ENCODE measurements around the gene MAP2.

Gene MAP2

GRCh38 chr2:209663139-209663538 is 239.3 kb downstream of the MAP2 start:
- no peak for FAIRE-seq

DNA sequence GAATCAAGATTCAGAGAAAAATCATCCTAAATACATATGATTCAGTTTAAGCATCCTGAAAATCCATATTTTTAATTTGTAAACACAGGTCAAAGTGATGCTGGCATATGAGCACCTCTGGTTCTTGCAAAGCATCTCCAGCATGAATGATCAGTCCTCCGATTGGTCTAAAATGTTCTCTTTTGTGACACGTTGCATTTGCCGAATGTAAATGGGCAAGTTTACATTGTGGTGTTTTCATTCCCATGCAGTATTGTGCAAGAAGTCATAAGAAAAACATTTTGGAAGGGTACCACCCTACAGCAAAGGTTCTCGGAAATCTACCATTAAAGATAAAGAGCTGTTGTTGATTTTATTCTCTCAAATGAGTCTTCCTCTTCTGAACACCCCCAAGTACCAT is 239.8 kb downstream of the MAP2 start:
- no peak for FAIRE-seq

- FAIRE-seq: no peak
Measured at GRCh38 chr2:209666296-209666695, 242.4 kb downstream of the MAP2 start.

DNA sequence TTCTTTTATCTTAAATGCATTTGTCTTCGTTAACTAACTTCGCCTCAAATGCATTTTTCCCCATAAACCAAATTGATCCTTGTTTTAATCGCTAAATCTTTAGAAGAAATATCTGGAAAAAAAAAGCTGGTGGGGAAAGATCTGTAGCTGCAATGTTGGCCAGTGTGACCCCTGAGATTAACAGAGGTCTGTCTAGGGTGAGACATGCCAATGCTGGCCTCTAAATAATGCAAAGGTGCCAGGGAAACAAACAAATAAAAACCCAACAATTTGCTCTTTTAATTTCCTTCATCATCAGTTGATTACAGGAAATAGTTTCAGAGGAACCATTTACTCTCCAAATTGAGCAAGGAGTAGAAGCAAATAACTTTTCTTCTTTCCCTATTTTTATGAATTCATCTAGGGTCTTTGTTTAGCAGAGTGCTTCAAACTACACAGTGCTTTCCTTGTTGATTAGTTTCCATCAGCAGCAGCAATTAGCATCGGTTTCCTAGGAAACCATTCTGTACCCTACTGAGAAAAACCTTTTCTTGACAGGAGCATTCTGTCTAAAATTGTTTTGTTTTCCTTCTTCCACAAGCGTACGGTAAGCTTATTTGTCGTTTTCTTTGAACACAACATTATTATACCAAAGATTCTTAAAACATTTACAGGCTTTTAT is 247.3 kb downstream of the MAP2 start:
- FAIRE-seq: no peak

GRCh38 chr2:209673811-209674210 is 250.0 kb downstream of the MAP2 start:
- FAIRE-seq: no peak

DNA sequence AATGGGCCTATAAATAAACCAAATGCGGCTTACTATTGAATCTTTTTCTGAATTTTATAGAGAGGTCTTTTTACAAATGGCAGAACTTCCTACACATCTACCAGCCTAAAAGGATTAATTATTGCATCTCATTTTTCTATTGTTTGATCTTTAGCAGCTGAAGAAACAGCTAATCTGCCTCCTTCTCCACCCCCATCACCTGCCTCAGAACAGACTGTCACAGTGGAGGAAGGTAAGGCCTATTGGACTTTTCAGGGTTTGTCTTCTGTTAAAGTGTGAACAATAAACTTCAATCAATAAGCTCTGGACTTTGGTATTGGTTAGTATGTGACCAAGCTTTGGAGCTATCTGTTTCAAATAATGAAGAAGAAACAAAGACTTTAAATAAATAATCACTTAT is 256.7 kb downstream of the MAP2 start:
- no peak for FAIRE-seq

DNA sequence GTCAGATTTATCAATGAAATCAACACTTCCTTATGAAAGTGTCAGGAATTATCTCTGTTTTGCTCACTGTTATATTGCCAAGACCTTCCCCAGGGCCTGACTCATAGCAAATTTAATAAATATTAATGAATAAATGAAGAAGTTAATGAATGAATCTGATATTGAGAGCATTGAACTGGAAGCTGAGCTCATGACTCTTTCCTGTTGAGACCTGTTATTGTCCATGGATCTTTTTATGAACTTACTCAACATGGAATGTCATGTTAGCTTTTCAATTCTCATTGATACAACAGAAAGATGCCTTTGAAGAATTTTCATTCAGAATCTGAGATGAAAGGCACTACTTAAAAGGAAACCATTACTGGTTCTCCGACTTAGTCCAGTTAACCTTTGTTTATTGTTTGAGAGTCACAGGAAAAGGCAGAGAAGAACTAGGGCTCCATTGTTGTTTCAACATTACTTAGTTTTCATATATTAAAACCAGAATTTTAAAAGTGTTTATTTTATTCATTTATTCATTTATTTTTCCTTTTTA is 257.4 kb downstream of the MAP2 start:
- FAIRE-seq: no peak

- no peak for FAIRE-seq
Measured at GRCh38 chr2:209682646-209683045, 258.8 kb downstream of the MAP2 start.

DNA sequence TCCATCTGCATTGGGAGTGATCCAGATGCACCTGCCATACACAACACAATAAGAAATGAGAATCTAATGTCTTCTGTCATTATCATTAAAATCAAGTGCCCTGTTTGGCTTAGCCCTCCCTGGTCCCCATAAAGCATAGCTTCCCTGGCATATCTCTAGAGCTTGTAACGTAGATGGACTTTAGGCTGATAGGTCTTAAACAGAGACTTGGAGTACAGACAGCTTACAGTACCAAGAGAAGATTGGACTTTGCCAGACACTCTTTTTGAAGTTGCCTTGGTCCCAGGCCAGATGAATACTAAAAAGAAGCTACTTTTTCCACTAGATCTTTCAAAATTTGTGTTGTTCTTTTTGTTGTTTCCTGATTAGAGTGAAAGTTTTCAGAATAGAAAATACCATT is 261.5 kb downstream of the MAP2 start:
- FAIRE-seq: no peak

GRCh38 chr2:209685963-209686362 is 262.1 kb downstream of the MAP2 start:
- FAIRE-seq: no peak

DNA sequence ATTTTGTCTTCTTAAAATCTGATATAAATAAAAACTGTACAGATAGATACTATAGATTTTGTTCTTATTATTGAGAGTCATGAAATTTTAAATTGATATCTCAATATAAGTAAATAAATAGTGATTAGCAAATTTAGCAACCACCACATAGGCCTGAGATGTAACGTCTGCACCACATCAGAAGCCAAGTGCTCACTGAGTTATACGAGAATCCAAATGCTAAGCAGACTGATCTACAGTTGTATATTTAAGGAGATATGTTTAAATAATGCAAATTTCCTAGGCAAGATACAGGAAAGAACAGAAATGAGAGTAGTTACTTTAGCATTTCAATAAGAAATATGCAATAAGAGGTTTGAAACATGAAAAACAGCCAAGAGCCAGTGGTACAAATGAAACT is 262.6 kb downstream of the MAP2 start:
- FAIRE-seq: no peak

- FAIRE-seq: no peak
Measured at GRCh38 chr2:209687323-209687969, 263.6 kb downstream of the MAP2 start.

DNA sequence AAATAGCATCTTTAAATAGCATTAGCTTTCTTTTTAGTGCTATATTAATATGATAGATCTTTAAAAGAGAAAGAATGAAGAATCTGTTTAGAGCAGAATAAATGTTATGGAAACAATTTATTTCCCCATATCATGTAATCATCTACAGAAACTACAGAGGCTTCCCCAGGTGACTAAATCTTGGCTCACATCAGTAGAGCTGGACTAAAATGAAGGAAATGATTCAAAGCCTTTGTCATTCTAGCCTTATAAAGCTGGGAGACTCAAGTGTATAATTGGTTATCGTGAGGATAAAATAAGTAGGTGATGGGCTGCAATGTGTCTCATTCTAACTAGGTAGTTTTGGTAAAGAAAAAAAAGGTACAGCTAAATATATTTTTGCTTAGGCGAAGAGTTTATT is 264.5 kb downstream of the MAP2 start:
- FAIRE-seq: no peak

DNA sequence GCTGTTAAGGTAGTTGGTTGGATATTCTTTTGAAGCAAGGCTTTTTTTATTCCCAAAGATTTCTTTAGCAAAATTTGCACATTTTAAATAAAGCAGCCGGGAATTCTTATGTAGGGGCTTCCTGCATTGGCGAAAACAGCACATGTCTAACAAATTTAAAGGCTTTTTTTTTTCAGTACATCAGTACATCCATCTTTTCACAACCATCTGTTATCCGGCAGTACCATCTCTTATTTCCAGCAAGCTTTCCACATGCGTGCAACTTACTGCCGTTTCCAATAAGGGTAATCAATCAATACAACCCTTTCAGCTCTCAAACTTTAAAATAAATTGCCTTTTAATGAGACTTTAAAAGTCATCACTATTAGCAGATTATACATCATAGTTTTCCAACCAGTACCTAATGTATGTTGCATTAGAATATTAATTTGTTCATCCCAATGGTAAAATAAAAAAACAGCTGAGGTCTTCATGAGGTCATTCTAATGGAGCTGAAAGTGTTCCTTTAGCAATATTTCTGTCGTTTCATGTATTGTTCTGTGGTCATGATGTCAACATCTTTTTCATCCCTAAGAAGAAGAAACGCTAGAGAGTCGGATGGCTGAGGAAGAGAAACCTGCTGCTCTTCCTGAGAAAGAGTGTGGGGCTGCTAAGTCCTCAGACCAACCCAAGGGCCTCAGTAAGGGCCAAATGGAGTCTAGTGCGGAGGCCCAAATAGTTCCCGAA is 266.3 kb downstream of the MAP2 start:
- FAIRE-seq: no peak

DNA sequence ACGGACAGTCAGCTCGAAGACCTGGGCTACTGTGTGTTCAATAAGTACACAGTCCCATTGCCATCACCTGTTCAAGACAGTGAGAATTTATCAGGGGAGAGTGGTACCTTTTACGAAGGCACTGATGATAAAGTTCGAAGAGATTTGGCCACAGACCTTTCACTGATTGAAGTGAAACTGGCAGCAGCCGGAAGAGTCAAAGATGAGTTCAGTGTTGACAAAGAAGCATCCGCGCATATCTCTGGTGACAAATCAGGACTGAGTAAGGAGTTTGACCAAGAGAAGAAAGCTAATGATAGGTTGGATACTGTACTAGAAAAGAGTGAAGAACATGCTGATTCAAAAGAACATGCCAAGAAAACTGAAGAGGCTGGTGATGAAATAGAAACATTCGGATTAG is 270.9 kb downstream of the MAP2 start:
- no peak for FAIRE-seq

DNA sequence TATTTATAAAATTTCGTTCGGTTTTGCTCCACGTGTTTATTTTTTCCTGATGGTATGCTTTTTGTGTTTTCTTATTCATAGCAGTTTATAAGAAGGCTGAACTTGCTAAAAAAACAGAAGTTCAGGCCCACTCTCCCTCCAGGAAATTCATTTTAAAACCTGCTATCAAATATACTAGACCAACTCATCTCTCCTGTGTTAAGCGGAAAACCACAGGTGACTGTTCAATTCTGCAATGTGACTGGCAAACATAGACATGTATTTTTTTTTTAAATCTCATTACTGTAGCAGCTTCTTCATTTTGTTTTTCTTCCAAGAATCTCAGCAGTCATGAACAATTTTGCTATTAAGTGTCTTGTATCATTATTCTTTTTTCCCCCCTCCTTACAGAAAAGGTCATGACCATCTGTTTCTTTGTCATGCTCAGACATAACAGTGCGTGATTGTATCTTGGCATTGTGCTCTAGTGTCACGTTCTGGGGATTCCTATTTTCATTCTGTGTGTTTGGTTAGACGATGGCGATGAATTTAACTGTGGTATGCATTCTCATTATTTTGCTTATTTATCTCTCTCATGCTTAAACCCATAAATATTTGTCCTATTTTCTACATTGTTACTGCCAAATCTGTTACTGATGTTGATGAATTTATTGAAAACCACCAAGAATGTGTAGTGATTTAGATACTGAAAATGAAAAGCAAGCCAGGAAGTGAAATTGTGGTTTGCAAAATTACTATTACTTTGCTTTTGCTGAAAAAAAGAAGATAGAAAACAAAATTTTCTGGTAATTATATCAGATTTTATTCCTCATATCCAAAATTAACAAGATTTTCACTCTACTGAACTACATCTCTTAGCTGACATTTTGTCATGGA is 273.2 kb downstream of the MAP2 start:
- FAIRE-seq: no peak

- FAIRE-seq: no peak
Measured at GRCh38 chr2:209702775-209703174, 278.9 kb downstream of the MAP2 start.

- FAIRE-seq: no peak
Measured at GRCh38 chr2:209713219-209713618, 289.4 kb downstream of the MAP2 start.

DNA sequence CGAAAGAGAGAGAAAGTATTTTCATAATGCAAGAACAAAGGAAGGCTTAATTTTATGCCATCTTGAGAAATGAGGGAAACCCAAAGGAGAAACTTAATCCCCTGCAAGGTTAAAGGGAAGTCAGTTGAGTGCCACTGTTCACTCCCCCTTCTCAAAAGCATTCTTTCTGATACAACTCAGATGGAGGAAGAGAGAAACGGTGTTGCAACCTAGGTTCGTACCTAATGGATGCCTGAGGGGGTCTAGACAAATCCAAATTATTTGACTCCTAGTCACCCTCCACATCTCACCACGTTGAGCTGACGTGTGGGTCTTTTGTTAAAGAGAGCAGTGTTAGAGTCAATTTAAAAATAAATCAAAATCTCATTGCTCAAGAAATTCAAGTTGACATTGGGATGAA is 295.2 kb downstream of the MAP2 start:
- no peak for FAIRE-seq

DNA sequence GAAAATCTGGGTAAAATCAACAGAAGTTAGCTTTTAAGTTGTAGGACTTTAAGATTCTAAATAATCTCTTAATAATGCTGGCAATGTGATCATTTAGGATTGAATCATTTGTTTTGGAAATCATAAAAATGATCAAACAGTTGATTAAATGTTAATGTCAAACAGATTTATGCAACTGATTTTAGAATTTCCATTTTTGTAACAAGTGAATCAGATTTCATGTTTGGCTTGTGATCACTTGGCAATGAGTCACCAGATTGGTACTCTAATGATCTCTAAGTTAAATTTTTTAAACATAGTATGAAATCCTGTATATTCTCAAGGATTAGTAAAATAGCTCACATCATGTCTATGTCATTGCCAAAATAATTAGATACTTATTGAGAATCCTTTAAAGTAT is 297.6 kb downstream of the MAP2 start:
- no peak for FAIRE-seq

GRCh38 chr2:209726311-209726710 is 302.5 kb downstream of the MAP2 start:
- no peak for FAIRE-seq

DNA sequence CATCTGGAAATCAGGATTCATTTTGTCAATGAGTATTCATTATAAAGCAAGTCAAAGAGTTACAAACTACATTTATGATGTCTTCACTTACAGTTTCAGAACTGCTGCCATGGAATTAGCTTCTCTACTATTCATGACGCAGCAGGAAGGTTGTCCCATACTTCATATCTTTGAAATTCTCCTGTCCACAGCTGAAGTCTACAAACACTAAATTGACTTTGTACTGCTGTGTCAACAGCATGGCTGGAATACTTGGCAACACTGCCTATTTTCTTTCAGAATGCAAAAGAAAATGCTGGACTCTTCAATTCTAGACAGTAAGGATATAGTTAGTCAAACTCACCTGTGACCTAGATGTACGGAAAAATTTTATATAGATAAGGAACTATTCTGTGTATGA is 303.2 kb downstream of the MAP2 start:
- no peak for FAIRE-seq

DNA sequence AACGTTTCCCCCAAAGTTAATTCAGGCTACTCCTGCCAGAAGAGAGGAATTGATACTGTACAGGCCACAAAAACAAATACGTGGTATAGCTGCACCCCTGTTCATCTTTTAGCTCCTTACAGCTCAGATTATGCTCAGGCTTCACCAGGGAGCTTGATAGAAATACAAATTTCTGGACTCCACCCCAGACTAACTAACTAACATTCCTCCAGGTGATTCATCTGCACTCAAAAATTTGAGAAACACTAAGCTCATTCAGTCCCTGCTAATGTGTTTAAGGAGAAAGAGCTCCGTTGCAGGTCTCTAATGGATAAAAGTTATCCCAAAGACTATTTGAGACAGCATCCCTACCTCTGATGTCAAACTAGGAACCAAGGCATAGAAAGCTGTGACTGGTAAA is 311.0 kb downstream of the MAP2 start:
- FAIRE-seq: no peak
